Transverse colon (tissue), 3 donors: ENCODE data around the gene MPO.

ENCODE experiments used
- CTCF ChIP-seq, 5 experiments: fragments of 200-600 bp in 3 of 5; fragments of 450-650 bp in 2 of 5; sonication (generic) in 3 of 5; IDR thresholded peaks; 1 replicate in 2 of 5; 2 replicates in 3 of 5; pipeline ENCODE4 v1.5.1; 2016 to 2017; ENCODE audit warnings: antibody characterized with exemption in 5 of 5, inconsistent platforms in 3 of 5, mild to moderate bottlenecking in 2 of 5, moderate library complexity in 1 of 5
- POLR2A ChIP-seq: fragments of 450-650 bp; IDR thresholded peaks from one replicate; pipeline ENCODE4 v1.6.1; 2016; ENCODE audit warnings: antibody characterized with exemption, mild to moderate bottlenecking, moderate library complexity

- TF ChIP-seq CTCF (IDR thresholded peaks at IDR 0.05) (peak; percentile 58 to 85 (median 73)), POLR2A (no peak)
These were observed 36.8 kb upstream of the MPO start for GRCh38 chr17:58317421-58318064.
